Calu3 (cell line): ENCODE measurements around the gene TDRD9. TPM values are rescaled to one million over a fixed set of nuclear protein-coding genes. Genes with fewer than 3 reads are reported as not detected.

Experiments used
- BruUV-seq: library from RNA; stranded (reverse); fragments of 400-500 nt; replicated peaks from 2 replicates; lab custom pipeline; 2021; lab: Mats Ljungman, UMichigan
- CTCF ChIA-PET: fragments of 300-600 bp; sonication (Branson Sonifier 250); formaldehyde crosslinking; loops from one replicate; lab custom pipeline; 2022; ENCODE audit warnings: antibody characterized with exemption; lab: Charles Lee
- DNase-seq: peaks from one replicate; pipeline ENCODE4 v3.0.0; 2022
- H3K27ac Mint-ChIP-seq: one replicate; pipeline ENCODE4 v1.8.0; 2022; ENCODE audit warnings: mixed read lengths; ENCODE audit not compliant: unreplicated experiment
- H3K27me3 Mint-ChIP-seq: one replicate; pipeline ENCODE4 v1.8.0; 2022; ENCODE audit warnings: mixed read lengths; ENCODE audit not compliant: unreplicated experiment
- H3K36me3 Mint-ChIP-seq: one replicate; pipeline ENCODE4 v1.8.0; 2022; ENCODE audit warnings: mild to moderate bottlenecking, moderate library complexity, mixed read lengths; ENCODE audit not compliant: insufficient read depth, unreplicated experiment
- H3K4me1 Mint-ChIP-seq: one replicate; pipeline ENCODE4 v1.8.0; 2022; ENCODE audit warnings: mild to moderate bottlenecking, low read depth, mixed read lengths; ENCODE audit not compliant: unreplicated experiment
- H3K4me3 Mint-ChIP-seq: one replicate; pipeline ENCODE4 v1.8.0; 2022; ENCODE audit warnings: mild to moderate bottlenecking, low read depth, moderate library complexity, mixed read lengths; ENCODE audit not compliant: unreplicated experiment
- H3K9me3 Mint-ChIP-seq: one replicate; pipeline ENCODE4 v1.8.0; 2022; ENCODE audit warnings: low read depth, mixed read lengths; ENCODE audit not compliant: unreplicated experiment
- CTCF ChIP-seq: fragments of 200-600 bp; IDR thresholded peaks from one replicate; pipeline ENCODE4 v1.8.0; 2022; ENCODE audit warnings: antibody characterized with exemption; ENCODE audit not compliant: unreplicated experiment
- intact Hi-C: fragments of 100-400 bp; cut with micrococcal nuclease; formaldehyde crosslinking; loops from one replicate; pipeline ENCODE4 v1.10.0; 2022; ENCODE audit not compliant: unreplicated experiment
- total RNA-seq: library from RNA; stranded (reverse); gene quantifications from 2 replicates; pipeline ENCODE4 v1.2.3, GENCODE V29; 2022

Gene TDRD9
- total RNA-seq, 1 experiment from 2014 or later, result not detected

GRCh38 chr14:104094056-104094708 lies 165.9 kb downstream of the TDRD9 start:
- peaks cover 32% of the 10 kb centered on the region for H3K27me3 Mint-ChIP-seq
- no TSS peak for BruUV-seq
- no peaks in the 10 kb centered on the region for H3K36me3 Mint-ChIP-seq
- intact Hi-C loops, result loop anchor here (1.0 kb wide), 1 partner anchor 37 kb away; no protein-coding TSS in a partner anchor
- H3K27ac Mint-ChIP-seq, result peak overlapping the region; percentile 42
- peaks cover 8% of the 10 kb centered on the region for H3K4me1 Mint-ChIP-seq
- CTCF ChIA-PET, result interaction anchor here (0.8 to 1.6 kb wide), 3 partner anchors 9 to 16 kb away, joined by 4 to 15 read pairs (median 7); no protein-coding TSS in a partner anchor
- H3K4me3 Mint-ChIP-seq, result no peak overlapping the region
- DNase-seq, result no peak
- H3K9me3 Mint-ChIP-seq, result no peaks in the 10 kb centered on the region
- no peak for TF ChIP-seq CTCF

- DNase-seq, result peak; percentile 87
- CTCF ChIA-PET, result interaction anchor here (1.2 to 1.6 kb wide), 3 partner anchors 9 to 17 kb away, joined by 3 to 7 read pairs (median 6); no protein-coding TSS in a partner anchor
Measured at GRCh38 chr14:104094709-104095425, 166.6 kb downstream of the TDRD9 start.

GRCh38 chr14:104095426-104096310 lies 167.4 kb downstream of the TDRD9 start:
- Mint-ChIP-seq H3K9me3 (no peaks in the 10 kb centered on the region), H3K27me3 (peaks cover 32% of the 10 kb centered on the region), H3K4me1 (peaks cover 14% of the 10 kb centered on the region), H3K4me3 (no peak overlapping the region), H3K27ac (no peak overlapping the region), H3K36me3 (no peaks in the 10 kb centered on the region)
- no peak for DNase-seq
- no TSS peak for BruUV-seq
- CTCF ChIA-PET, result interaction anchor here (1.2 to 1.3 kb wide), 2 partner anchors 8 to 18 kb away, joined by 3 to 6 read pairs; no protein-coding TSS in a partner anchor
- TF ChIP-seq CTCF, result no peak
- intact Hi-C loops, result no loop called here

More at GRCh38 chr14:104094709-104095425, 166.6 kb downstream of the TDRD9 start:
- Mint-ChIP-seq H3K4me3 (no peak overlapping the region), H3K4me1 (peaks cover 8% of the 10 kb centered on the region), H3K9me3 (no peaks in the 10 kb centered on the region), H3K27me3 (peaks cover 32% of the 10 kb centered on the region), H3K27ac (peak overlapping the region; percentile 42), H3K36me3 (no peaks in the 10 kb centered on the region)
- no TSS peak for BruUV-seq
- intact Hi-C loops, result loop anchor here (1.0 kb wide), 1 partner anchor 36 kb away; no protein-coding TSS in a partner anchor
- peak; percentile 87 for TF ChIP-seq CTCF

GRCh38 chr14:104096318-104096717 lies 168.1 kb downstream of the TDRD9 start:
- Mint-ChIP-seq H3K9me3 (no peaks in the 10 kb centered on the region), H3K4me1 (peaks cover 16% of the 10 kb centered on the region), H3K27me3 (peaks cover 32% of the 10 kb centered on the region), H3K36me3 (no peaks in the 10 kb centered on the region), H3K27ac (no peak overlapping the region), H3K4me3 (no peak overlapping the region)
- BruUV-seq, result no TSS peak
- no peak for TF ChIP-seq CTCF
- intact Hi-C loops, result no loop called here
- DNase-seq, result no peak
- CTCF ChIA-PET, result interaction anchor here (1.3 kb wide), 1 partner anchor 19 kb away, joined by 6 read pairs; no protein-coding TSS in a partner anchor
